GM12891 (cell line): ENCODE data around the gene FBXO21.
"Not testable (repeated sequence)": the region's sequence is repeated elsewhere in the genome, so short reads cannot be mapped to it uniquely, and the experiment has no call there.

Experiments used
- POLR2A ChIP-seq: IDR thresholded peaks from 2 replicates; pipeline ENCODE4 v1.6.1; 2011; ENCODE audit warnings: low read depth, low read length, control low read depth
- POLR2AphosphoS5 ChIP-seq: IDR thresholded peaks from 2 replicates; pipeline ENCODE4 v1.6.1; 2011; ENCODE audit warnings: low read depth, low read length, control low read depth
- POU2F2 ChIP-seq: IDR thresholded peaks from 2 replicates; pipeline ENCODE4 v1.6.1; 2011; ENCODE audit warnings: low read depth, mild to moderate bottlenecking, control low read depth, low read length, moderate library complexity
- SPI1 ChIP-seq: IDR thresholded peaks from 2 replicates; pipeline ENCODE4 v1.6.1; 2011; ENCODE audit warnings: low read depth, low read length, control low read depth
- TAF1 ChIP-seq: IDR thresholded peaks from 2 replicates; pipeline ENCODE4 v1.6.1; 2011; ENCODE audit warnings: low read depth, low read length, control low read depth

DNA sequence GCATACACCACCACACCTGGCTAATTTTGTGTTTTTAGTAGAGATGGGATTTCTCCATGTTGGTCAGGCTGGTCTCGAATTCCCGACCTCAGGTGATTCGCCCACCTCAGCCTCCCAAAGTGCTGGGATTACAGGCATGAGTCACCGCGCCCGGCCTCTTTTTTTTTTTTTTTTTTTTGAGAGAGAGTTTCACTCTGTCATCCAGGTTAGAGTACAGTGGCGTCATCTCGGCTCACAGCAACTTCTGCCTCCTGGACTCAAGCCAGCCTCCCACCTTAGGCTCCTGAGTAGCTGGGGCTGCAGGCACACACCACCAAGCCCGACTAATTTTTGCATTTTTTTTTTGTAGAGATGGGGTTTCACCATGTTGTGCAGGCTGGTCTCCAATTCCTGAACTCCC is 4.8 kb upstream of the FBXO21 start:
- TF ChIP-seq POLR2AphosphoS5, POLR2A, TAF1, POU2F2, SPI1: not testable (repeated sequence)
